Thyroid gland (tissue), 4 donors: ENCODE measurements around the gene DEFB123. TPM values are rescaled to one million over a fixed set of nuclear protein-coding genes. Genes with fewer than 3 reads are reported as not detected.
"Not testable (repeated sequence)": the region's sequence is repeated elsewhere in the genome, so short reads cannot be mapped to it uniquely, and the experiment has no call there.

Experiments
- DNase-seq, 2 donors: peaks; one replicate each; pipeline ENCODE4 v3.0.0-alpha.2; 2019
- H3K27ac ChIP-seq, 3 donors: fragments of 200-600 bp; sonication (generic); 1 replicate in 2 of 3; 2 replicates in 1 of 3; pipeline ENCODE4 v1.5.1; 2016 to 2019; ENCODE audit warnings: mild to moderate bottlenecking in 1 of 3, moderate library complexity in 1 of 3
- H3K27me3 ChIP-seq: fragments of 200-600 bp; sonication (generic); one replicate; pipeline ENCODE4 v1.5.1; 2019
- H3K36me3 ChIP-seq, 2 donors: fragments of 200-600 bp; sonication (generic); one replicate each; pipeline ENCODE4 v1.5.1; 2016 to 2019
- H3K4me1 ChIP-seq, 2 donors: fragments of 200-600 bp; sonication (generic); one replicate each; pipeline ENCODE4 v1.5.1; 2017 to 2019
- H3K4me3 ChIP-seq, 3 donors: fragments of 200-600 bp; sonication (generic); replicated peaks in 1 of 3; 1 replicate in 2 of 3; 2 replicates in 1 of 3; pipeline ENCODE4 v1.5.1; 2016; ENCODE audit warnings: mild to moderate bottlenecking in 1 of 3
- H3K9me3 ChIP-seq: fragments of 200-600 bp; sonication (generic); one replicate; pipeline ENCODE4 v1.5.1; 2017
- POLR2A ChIP-seq, 2 donors: fragments of 450-650 bp; IDR thresholded peaks; one replicate each; pipeline ENCODE4 v1.6.1; 2017; ENCODE audit warnings: antibody characterized with exemption in 2 of 2, mild to moderate bottlenecking in 2 of 2, moderate library complexity in 1 of 2
- WGBS, 2 donors: methylation state at CpG; one replicate each; pipeline ENCODE4 v1.1.5; 2017; 5-methylcytosine and 5-hydroxymethylcytosine counted together
- intact Hi-C: fragments of 100-400 bp; cut with DNase I; formaldehyde crosslinking; loops from one replicate; pipeline ENCODE4 v1.15.1; 2023
- total RNA-seq, 4 donors: library from RNA; depleted of rRNA; stranded (reverse); fragments of >200 nt; gene quantifications; one replicate each; pipeline ENCODE4 v1.2.3, GENCODE V29; 2016
- TF ChIP-seq, protein P1 (sequence below), 6 experiments: fragments of 200-600 bp in 3 of 6; fragments of 450-650 bp in 3 of 6; sonication (generic) in 3 of 6; IDR thresholded peaks; one replicate each; pipeline ENCODE4 v1.5.1; 2016 to 2019; ENCODE audit warnings: antibody characterized with exemption in 6 of 6, mild to moderate bottlenecking in 2 of 6, inconsistent platforms in 1 of 6, moderate library complexity in 1 of 6

The DEFB123 gene
- total RNA-seq, 4 donors from 2014 or later: 6.9 TPM; not detected in 3

DNA sequence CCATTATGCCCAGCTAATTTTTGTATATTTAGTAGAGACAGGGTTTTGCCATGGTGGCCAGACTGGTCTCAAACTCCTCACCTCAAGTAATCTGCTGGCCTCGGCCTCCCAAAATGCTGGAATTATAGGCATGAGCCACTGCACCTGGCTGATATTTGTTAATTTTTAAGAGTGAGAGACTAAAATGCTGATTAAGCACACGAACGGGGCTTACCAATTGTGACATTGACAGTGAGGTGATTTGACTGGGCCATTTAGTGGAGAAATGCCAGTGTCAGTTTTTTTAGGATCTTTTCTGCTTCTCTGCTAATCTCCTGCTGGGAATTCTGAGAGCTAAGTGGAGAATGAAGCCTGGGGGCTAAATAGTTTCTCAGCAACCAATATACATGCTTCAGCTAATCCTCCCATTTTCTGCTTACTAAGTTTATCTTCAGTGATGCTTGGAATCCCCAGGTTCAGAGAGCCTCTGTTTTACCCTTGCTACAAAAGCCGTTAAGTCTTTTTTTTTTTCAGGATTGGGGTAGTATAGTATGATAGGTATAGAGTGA lies 9.8 kb upstream of the DEFB123 start:
- no peaks in the 10 kb centered on the region for H3K9me3 ChIP-seq
- WGBS, 2 donors: 56 to 71% methylated on average over 4 of the region's 4 CpGs
- H3K27ac ChIP-seq: no peak overlapping the region
- TF ChIP-seq, protein P1, sequence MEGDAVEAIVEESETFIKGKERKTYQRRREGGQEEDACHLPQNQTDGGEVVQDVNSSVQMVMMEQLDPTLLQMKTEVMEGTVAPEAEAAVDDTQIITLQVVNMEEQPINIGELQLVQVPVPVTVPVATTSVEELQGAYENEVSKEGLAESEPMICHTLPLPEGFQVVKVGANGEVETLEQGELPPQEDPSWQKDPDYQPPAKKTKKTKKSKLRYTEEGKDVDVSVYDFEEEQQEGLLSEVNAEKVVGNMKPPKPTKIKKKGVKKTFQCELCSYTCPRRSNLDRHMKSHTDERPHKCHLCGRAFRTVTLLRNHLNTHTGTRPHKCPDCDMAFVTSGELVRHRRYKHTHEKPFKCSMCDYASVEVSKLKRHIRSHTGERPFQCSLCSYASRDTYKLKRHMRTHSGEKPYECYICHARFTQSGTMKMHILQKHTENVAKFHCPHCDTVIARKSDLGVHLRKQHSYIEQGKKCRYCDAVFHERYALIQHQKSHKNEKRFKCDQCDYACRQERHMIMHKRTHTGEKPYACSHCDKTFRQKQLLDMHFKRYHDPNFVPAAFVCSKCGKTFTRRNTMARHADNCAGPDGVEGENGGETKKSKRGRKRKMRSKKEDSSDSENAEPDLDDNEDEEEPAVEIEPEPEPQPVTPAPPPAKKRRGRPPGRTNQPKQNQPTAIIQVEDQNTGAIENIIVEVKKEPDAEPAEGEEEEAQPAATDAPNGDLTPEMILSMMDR (IDR thresholded peaks at IDR 0.05): no peak
- no peak for TF ChIP-seq POLR2A (IDR thresholded peaks at IDR 0.05)
- no peaks in the 10 kb centered on the region for H3K4me1 ChIP-seq
- H3K4me3 ChIP-seq: no peak overlapping the region
- no peaks in the 10 kb centered on the region for H3K36me3 ChIP-seq
- intact Hi-C loops: no loop called here
- DNase-seq: no peak
- H3K27me3 ChIP-seq: no peaks in the 10 kb centered on the region

DNA sequence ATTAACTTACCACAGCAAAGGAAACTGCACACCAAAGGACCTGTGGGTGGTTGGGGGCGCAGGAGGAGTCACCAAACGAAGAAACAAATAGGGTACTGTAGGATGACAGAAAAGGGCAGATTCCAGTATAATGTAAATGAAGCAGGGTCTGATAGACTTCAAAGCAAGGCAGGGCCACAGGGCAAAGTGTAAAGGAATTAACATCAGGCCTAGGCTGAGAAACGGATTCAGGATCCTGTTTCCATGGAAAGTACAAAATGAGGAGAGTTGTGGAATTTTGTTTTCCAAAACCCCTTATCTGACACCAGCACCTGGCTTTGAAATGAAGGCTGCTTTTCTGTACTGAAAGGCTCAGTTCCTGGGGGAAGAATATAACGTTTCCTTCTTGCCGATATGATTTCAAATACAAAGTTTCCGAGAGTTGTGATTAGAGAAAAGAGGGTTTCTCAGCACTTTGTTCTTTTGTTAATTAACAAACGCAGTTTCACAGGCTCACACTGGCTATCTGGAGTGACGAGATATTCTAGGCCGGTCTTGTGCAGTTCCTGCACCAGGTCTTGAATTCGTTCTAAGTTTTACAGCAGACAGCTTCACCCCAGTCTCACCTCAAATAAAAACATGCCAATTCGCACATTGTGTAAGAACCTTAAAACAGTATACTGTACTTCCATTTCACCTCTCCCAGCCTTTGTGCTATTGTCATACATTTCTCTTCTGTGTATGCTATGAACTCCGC lies 5.8 kb downstream of the DEFB123 start:
- H3K36me3 ChIP-seq: no peaks in the 10 kb centered on the region
- H3K9me3 ChIP-seq: no peaks in the 10 kb centered on the region
- no peak for DNase-seq
- intact Hi-C loops: no loop called here
- H3K27me3 ChIP-seq: no peaks in the 10 kb centered on the region
- no peak for TF ChIP-seq POLR2A (IDR thresholded peaks at IDR 0.05)
- TF ChIP-seq, protein P1 (IDR thresholded peaks at IDR 0.05): no peak
- H3K4me1 ChIP-seq: no peaks in the 10 kb centered on the region
- H3K4me3 ChIP-seq: no peak overlapping the region
- 75 to 77% methylated on average over 12 of the region's 12 CpGs for WGBS, 2 donors
- H3K27ac ChIP-seq: no peak overlapping the region

DNA sequence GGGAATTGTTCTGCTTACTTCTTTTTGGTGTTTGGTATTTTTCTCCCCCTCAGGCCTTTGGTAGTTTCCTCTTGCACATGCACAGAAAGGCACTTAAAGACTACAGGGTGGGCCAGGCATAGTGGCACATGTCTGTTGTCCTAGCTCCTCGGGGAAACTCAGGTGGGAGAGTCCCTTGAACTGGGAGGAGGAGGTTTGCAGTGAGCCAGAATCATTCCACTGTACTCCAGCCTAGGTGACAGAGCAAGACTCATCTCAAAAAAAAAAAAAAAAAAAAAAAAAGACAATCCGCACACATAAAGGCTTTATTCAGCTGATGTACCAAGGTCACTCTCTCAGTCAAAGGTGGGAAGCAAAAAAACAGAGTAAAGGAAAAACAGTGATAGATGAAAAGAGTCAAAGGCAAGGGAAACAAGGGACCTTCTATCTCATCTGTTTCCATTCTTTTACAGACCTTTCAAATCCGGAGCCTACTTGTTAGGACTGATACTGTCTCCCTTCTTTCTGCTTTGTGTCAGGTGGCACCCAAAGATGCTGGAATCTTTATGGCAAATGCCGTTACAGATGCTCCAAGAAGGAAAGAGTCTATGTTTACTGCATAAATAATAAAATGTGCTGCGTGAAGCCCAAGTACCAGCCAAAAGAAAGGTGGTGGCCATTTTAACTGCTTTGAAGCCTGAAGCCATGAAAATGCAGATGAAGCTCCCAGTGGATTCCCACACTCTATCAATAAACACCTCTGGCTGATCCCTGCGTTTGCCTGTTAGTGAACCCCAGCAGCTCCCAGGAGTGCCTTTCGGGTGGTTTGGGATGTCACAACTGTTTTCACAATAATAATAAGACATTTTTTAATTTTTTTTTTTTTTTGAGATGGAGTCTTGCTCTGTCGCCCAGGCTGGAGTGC lies 9.3 kb downstream of the DEFB123 start:
- no peak for DNase-seq
- TF ChIP-seq POLR2A (IDR thresholded peaks at IDR 0.05): no peak
- no peaks in the 10 kb centered on the region for H3K36me3 ChIP-seq
- no peaks in the 10 kb centered on the region for H3K9me3 ChIP-seq
- intact Hi-C loops: no loop called here
- H3K27ac ChIP-seq: no peak overlapping the region
- H3K27me3 ChIP-seq: no peaks in the 10 kb centered on the region
- WGBS, 2 donors: 72 to 74% methylated on average over 8 of the region's 8 CpGs
- no peak overlapping the region for H3K4me3 ChIP-seq
- no peaks in the 10 kb centered on the region for H3K4me1 ChIP-seq

DNA sequence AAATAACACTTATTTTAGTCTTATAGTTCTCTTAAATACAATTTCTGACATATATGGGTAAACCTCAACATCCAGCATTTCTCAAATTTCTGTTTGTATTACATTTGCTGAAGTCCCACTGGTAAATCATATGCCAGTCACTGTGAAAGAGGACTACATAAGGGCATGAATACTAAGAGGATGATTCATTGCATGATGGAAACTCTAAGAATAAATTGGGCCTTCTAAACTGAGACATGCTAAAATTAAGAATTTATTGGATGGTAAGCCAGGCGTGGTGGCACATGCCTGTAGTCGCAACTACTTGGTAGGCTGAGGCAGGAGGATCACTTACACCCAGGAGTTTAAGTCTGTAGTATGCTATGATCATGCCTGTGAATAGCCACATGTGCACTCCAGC lies 12.1 kb downstream of the DEFB123 start:
- WGBS, 2 donors: 73 to 76% methylated on average over 2 of the region's 2 CpGs
- Histone ChIP-seq H3K36me3 (no peaks in the 10 kb centered on the region), H3K4me1 (no peaks in the 10 kb centered on the region), H3K27me3 (no peaks in the 10 kb centered on the region), H3K27ac (no peak overlapping the region), H3K4me3 (no peak overlapping the region), H3K9me3 (no peaks in the 10 kb centered on the region)
- no peak for TF ChIP-seq POLR2A (IDR thresholded peaks at IDR 0.05)
- TF ChIP-seq, protein P1 (IDR thresholded peaks at IDR 0.05): no peak
- no peak for DNase-seq
- intact Hi-C loops: no loop called here

DNA sequence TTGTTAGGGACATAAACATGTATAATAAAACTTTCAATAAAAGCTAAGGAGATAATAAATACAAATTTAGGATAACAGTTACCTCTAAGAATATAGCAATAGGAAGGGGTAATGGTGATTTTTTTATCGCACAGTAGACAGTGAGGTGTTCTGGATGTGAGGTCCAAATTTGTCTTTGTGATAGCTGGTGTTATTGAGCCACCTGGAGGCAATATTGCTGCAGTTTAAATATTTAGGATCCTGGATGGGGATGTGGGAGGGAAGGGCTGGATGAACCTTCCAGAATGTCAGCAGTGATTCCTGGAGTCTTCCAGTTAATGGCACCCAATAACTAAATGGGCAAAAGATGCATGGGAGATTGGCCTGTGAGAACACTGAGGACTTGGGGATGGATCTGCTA lies 13.9 kb downstream of the DEFB123 start:
- no peak overlapping the region for H3K27ac ChIP-seq
- no peaks in the 10 kb centered on the region for H3K36me3 ChIP-seq
- WGBS, 2 donors: 91 to 92% methylated on average over 1 of the region's 1 CpG
- H3K4me1 ChIP-seq: no peaks in the 10 kb centered on the region
- no peaks in the 10 kb centered on the region for H3K27me3 ChIP-seq
- H3K4me3 ChIP-seq: no peak overlapping the region
- no peaks in the 10 kb centered on the region for H3K9me3 ChIP-seq
- TF ChIP-seq POLR2A (IDR thresholded peaks at IDR 0.05): no peak
- TF ChIP-seq, protein P1 (IDR thresholded peaks at IDR 0.05): no peak
- no peak for DNase-seq
- intact Hi-C loops: no loop called here

DNA sequence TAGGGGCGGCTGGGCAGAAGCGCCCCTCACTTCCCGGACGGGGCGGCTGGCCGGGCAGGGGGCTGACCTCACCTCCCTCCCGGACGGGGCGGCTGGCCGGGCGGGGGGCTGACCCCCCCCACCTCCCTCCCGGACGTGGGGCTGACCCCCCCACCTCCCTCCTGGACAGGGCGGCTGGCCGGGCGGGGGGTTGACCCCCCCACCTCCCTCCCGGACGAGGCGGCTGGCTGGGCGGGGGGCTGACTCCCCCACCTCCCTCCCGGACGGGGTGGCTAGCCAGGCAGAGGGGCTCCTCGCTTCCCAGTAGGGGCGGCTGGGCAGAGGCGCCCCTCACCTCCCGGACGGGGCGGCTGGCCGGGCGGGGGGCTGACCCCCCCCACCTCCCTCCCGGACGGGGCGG lies 30.5 kb downstream of the DEFB123 start:
- not testable (repeated sequence) for H3K9me3 ChIP-seq

More for the DNA sequence above, 30.5 kb downstream of the DEFB123 start:
- DNase-seq, intact Hi-C loops, H3K36me3 ChIP-seq, H3K4me3 ChIP-seq, H3K27me3 ChIP-seq, H3K27ac ChIP-seq: not testable (repeated sequence)
- peaks cover 7 to 17% of the 10 kb centered on the region in 2 donors for H3K4me1 ChIP-seq
- no CpG with 5 or more reads among the region's 33 CpGs for WGBS, 2 donors
